IMR-90 (cell line): ENCODE results near the gene DRD4.

Source experiments
- CEBPB ChIP-seq: IDR thresholded peaks from 2 replicates; pipeline ENCODE4 v1.6.1; 2012; ENCODE audit warnings: low read depth, low read length, improper control_type of control experiment
- CHD1 ChIP-seq: IDR thresholded peaks from 2 replicates; pipeline ENCODE4 v1.6.1; 2012; ENCODE audit warnings: low read depth, low read length, improper control_type of control experiment
- FOS ChIP-seq: fragments of 150-350 bp; IDR thresholded peaks from 2 replicates; pipeline ENCODE4 v1.6.1; 2016; ENCODE audit warnings: low read depth, low read length
- POLR2A ChIP-seq: IDR thresholded peaks from 2 replicates; pipeline ENCODE4 v1.6.1; 2012; ENCODE audit warnings: mild to moderate bottlenecking, low read depth, low read length
- RAD21 ChIP-seq: IDR thresholded peaks from 2 replicates; pipeline ENCODE4 v1.6.1; 2012; ENCODE audit warnings: low read length, improper control_type of control experiment
- RCOR1 ChIP-seq: IDR thresholded peaks from 2 replicates; pipeline ENCODE4 v1.6.1; 2012; ENCODE audit warnings: mild to moderate bottlenecking, low read length, improper control_type of control experiment; ENCODE audit not compliant: insufficient replicate concordance
- TF ChIP-seq, protein P1 (sequence below): conservative IDR thresholded peaks from 2 replicates; pipeline ENCODE4 v1.5.1; 2012; ENCODE audit warnings: mild to moderate bottlenecking, low read depth, low read length, improper control_type of control experiment

DNA sequence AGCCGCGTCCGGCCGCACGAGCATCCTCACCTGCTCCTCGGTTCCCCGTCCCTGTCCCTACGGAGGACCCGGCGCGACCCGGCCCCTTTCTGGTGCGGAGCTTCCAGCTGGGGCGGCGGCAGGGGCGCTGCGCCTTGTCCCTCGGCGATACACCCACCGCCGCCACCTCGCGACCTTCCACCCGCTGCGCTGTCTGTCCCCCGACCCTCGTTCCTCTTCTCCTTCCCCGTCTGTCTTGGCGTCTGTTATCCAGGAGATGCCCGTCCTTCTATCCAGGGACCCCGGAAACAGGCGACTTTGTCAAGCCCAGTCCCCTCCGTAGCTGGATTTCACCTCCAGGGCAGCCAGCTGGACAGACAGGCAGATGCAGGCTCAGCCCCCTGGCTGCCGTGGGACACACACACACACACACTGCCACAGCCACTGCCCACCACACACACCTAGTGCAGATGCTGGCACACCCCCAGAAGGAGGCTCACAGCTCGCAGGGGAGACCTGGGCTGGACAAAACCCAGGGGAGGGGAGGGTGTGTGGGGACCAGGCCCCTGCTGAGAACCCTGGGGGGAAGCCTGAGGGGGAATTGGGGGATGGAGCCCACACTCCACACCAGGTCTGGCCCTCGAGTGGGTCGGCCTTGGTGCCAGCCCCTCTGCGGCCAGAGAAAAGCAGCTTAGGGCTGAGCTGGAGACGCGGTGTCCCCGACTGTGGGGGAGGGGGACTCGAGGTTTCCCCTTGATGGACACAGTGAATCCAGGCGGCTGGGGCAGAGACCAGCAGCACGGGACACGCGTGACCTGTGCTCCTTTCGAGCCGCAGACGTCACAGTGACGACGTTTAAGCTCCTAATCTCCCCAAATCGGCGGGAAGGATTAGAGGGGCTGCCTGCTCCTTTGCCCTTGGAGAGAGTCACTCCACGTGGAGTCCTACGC, 788 bp downstream of the DRD4 start:
- TF ChIP-seq, protein P1, sequence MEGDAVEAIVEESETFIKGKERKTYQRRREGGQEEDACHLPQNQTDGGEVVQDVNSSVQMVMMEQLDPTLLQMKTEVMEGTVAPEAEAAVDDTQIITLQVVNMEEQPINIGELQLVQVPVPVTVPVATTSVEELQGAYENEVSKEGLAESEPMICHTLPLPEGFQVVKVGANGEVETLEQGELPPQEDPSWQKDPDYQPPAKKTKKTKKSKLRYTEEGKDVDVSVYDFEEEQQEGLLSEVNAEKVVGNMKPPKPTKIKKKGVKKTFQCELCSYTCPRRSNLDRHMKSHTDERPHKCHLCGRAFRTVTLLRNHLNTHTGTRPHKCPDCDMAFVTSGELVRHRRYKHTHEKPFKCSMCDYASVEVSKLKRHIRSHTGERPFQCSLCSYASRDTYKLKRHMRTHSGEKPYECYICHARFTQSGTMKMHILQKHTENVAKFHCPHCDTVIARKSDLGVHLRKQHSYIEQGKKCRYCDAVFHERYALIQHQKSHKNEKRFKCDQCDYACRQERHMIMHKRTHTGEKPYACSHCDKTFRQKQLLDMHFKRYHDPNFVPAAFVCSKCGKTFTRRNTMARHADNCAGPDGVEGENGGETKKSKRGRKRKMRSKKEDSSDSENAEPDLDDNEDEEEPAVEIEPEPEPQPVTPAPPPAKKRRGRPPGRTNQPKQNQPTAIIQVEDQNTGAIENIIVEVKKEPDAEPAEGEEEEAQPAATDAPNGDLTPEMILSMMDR = no peak
- TF ChIP-seq RCOR1 (no peak), POLR2A (no peak), FOS (no peak), CHD1 (no peak), CEBPB (no peak), RAD21 (no peak)
